ENCODE results near the gene PAX3.

DNA sequence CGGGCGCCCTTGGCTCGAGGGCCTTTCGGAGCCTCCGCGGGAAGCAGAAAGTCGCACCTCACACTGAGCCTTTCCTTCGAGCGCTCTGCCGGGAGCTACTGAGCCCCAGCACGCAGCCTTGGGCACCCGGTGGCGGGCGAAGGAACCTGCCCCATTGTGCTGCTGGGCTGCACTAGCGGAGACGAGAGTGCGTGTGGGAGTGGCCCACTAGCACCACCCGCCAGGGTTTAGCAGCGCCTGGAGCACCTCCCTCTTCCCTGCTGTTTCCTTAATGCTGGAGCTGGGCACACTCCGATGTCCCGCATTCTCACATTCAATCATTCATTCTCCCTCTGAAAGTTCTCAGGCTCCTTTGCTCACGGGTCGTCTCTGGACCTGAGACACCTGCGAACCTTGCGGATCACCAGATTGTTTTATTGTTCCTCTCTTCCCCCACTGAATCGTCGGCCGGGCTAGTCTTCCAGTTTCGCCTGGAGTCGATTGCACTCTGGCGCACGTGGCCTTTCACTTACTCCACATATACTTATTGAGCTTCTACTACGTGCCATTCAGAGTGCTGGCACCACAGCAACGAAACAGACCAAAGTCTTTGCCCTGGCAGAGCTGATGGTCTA, 8.5 kb upstream of the PAX3 start:
- TF ChIP-seq, protein P1, sequence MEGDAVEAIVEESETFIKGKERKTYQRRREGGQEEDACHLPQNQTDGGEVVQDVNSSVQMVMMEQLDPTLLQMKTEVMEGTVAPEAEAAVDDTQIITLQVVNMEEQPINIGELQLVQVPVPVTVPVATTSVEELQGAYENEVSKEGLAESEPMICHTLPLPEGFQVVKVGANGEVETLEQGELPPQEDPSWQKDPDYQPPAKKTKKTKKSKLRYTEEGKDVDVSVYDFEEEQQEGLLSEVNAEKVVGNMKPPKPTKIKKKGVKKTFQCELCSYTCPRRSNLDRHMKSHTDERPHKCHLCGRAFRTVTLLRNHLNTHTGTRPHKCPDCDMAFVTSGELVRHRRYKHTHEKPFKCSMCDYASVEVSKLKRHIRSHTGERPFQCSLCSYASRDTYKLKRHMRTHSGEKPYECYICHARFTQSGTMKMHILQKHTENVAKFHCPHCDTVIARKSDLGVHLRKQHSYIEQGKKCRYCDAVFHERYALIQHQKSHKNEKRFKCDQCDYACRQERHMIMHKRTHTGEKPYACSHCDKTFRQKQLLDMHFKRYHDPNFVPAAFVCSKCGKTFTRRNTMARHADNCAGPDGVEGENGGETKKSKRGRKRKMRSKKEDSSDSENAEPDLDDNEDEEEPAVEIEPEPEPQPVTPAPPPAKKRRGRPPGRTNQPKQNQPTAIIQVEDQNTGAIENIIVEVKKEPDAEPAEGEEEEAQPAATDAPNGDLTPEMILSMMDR (IDR thresholded peaks at IDR 0.05; ENCODE audit: insufficient read depth, low read length) = no peak
- TF ChIP-seq, protein P2, sequence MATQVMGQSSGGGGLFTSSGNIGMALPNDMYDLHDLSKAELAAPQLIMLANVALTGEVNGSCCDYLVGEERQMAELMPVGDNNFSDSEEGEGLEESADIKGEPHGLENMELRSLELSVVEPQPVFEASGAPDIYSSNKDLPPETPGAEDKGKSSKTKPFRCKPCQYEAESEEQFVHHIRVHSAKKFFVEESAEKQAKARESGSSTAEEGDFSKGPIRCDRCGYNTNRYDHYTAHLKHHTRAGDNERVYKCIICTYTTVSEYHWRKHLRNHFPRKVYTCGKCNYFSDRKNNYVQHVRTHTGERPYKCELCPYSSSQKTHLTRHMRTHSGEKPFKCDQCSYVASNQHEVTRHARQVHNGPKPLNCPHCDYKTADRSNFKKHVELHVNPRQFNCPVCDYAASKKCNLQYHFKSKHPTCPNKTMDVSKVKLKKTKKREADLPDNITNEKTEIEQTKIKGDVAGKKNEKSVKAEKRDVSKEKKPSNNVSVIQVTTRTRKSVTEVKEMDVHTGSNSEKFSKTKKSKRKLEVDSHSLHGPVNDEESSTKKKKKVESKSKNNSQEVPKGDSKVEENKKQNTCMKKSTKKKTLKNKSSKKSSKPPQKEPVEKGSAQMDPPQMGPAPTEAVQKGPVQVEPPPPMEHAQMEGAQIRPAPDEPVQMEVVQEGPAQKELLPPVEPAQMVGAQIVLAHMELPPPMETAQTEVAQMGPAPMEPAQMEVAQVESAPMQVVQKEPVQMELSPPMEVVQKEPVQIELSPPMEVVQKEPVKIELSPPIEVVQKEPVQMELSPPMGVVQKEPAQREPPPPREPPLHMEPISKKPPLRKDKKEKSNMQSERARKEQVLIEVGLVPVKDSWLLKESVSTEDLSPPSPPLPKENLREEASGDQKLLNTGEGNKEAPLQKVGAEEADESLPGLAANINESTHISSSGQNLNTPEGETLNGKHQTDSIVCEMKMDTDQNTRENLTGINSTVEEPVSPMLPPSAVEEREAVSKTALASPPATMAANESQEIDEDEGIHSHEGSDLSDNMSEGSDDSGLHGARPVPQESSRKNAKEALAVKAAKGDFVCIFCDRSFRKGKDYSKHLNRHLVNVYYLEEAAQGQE (IDR thresholded peaks at IDR 0.05; ENCODE audit: insufficient replicate concordance, low read depth) = no peak
- TF ChIP-seq GABPA (IDR thresholded peaks at IDR 0.05; ENCODE audit: low read depth) = no peak
- no peak for TF ChIP-seq SPI1 (IDR thresholded peaks at IDR 0.05; ENCODE audit: borderline replicate concordance, low read depth)
- no peak for TF ChIP-seq POLR2AphosphoS5 (IDR thresholded peaks at IDR 0.05; ENCODE audit: low read depth)
